ENCODE data around the gene ZNF236.
"Not testable (repeated sequence)": the region's sequence is repeated elsewhere in the genome, so short reads cannot be mapped to it uniquely, and the experiment has no call there.

Gene ZNF236

DNA sequence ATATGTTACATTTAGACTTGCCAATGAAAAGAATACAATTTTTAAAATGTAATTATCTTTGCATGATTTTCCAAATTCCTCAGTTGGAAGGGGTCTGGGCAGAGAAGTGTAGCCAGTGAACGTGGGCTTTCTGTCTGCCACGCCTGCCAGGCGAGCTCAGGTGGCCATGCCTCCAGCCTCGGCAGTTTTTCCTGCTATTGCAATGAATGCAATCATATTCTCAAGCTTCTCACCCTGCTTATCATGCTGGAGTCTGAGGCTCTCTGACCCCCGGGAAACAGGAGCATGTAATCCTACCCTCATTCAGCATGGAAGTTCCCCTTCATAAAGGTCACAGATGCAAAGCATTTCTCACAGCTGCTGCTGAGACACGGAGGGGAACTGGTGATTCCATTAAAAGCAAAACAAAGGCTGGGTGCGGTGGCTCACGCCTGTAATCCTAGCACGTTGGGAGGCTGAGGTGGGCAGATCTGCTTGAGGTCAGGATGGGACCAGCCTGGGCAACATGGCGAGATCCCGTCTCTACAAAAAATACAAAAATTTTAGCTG, 155.4 kb downstream of the ZNF236 start:
- no peak for DNase-seq

DNA sequence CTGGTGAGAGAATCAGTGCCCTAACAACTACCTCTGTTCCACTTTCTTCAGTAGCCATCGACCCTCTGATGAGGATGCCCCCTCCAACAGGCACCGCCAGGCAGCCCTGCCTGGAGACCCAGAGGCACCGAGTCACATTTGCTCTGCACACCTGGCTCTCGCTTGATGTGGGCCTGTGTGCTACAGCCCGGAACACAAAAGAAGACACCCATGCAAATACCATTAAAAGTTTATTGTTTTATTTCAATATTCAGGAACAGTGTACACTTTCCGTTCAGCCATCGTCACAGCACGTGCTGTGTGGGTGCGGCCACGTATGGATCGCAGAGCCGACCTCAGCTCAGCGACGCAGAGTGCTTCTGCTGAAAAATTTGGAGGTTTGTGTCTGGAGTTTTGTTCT, 156.3 kb downstream of the ZNF236 start:
- no peak for DNase-seq

DNA sequence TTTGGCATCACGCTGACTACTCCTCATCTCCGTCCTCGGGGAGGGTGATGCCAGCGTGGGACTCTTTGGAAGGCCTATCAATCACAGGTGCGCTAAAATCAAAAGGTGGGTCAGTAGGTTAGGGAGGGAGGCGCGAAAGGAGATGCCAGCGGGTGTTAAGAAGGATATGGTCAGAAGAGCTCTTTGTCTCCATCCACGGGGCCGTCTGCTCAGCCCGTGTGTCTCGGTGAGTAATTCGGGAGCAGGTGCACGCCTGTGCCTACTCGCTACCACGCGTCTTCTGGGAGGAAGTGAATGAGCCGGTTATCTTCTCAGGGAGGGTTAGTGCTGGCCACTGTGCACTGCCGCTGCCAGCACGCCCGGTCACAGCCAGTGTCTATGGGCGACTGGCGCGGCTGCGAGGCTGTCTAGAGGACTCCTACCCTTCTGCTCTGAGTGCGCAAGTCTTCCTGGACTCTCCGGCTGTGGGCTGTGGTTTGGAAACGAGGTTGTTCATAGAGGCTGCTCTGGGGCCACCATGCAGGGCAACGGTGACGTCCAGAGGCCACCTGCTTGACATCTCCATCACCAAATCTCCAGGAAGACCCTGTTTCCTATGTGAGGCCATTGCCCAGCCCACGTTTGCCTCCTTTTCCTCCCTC, 156.9 kb downstream of the ZNF236 start:
- no peak for DNase-seq

DNA sequence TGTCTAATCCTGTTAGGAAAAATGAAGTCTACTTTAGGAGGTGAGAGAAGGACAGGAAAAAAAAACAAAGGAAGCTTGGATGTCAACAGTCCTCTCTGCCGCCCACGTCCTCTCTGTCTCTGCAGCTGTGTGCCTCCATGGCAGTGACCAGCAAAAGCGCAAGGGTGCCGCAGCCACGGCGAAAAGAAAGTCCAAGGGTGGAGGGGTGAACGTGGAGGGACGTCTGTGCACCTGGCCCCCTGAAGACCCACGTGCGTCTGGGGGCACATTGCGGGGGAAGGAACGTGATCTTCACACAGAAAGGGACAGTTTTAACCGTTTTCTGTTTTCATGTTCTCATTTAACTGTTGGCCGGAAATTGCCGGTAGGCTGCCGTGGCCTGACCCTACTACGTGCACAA, 157.5 kb downstream of the ZNF236 start:
- DNase-seq = no peak

DNA sequence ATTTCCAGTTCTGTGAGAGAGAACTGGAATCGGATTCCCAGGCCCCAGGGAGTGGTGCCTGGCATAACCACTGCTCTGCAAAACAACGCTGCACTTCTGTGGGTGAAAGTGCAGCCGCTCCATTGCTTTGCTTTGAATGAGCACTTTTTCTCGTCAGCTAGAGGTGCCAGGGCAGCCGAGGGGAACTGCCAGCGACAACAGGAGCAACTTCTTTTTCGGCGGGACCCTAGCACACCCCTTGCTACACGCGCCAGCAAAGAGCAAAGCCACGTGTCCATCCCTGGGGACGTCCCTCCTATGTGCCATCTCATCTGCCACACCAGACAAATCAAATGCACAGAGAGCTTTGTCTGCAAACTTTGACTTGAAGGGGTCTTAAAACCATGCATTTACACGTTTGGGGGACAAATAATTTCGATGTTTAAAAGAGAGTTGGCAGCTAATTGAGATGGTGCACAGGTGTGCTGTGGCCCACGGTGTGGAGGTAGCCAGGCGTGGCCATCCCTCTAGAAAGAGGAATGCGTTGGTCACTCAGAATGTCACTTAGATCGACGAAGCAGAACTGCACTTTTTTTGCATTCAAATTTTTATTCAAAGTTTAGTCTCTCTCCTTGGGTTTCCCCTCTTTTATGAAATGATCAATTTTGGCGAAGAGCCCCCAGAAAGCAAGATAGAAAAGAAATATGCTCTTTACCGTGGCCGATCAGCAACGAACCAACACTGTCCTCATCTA, 158.5 kb downstream of the ZNF236 start:
- DNase-seq = no peak

DNA sequence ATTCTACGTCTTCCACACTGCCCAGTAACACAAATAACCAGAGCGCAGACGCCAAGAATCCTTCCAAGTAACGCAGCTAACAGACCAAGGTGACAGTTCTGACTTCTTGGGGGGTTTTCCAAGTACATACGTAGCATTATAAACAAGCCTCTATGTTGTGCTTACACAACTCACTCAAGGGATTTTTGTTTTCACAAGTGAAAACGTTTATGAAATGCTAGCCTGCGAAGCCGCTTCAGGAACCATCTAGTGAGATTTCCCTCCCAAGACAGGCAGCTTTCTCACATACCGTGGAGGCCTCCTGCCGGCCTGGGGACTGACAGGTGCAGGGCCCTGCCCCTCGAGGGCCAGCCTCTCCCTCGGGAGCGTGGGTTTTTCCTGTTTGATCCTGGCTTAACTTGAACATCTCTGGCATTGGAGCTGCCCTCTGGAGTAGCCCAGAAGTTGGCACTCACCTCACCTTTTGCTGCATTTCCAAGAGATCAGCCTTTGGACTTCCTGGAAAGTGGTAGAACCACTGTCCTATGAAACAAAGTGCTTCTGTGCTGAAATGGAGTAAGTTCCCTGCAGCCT, 159.1 kb downstream of the ZNF236 start:
- no peak for DNase-seq

DNA sequence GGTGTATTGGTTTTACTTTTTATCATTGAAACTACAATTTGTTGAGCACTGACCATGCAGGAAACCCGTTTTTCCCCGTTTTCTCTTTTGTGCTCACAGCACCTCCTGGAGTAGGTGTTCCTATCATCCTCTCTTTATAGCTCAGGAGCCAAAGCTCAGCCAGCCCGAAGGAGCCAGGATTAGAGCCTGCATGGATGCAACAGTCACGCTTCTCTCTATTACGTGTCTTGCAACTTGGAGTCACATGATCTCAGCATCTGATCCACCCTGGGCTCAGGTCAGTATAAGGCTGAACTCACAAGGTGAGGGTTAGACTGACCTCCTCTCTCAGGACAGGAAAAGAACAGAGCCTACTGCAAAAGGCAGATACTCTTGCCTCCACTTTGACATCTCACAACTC, 159.7 kb downstream of the ZNF236 start:
- no peak for DNase-seq

DNA sequence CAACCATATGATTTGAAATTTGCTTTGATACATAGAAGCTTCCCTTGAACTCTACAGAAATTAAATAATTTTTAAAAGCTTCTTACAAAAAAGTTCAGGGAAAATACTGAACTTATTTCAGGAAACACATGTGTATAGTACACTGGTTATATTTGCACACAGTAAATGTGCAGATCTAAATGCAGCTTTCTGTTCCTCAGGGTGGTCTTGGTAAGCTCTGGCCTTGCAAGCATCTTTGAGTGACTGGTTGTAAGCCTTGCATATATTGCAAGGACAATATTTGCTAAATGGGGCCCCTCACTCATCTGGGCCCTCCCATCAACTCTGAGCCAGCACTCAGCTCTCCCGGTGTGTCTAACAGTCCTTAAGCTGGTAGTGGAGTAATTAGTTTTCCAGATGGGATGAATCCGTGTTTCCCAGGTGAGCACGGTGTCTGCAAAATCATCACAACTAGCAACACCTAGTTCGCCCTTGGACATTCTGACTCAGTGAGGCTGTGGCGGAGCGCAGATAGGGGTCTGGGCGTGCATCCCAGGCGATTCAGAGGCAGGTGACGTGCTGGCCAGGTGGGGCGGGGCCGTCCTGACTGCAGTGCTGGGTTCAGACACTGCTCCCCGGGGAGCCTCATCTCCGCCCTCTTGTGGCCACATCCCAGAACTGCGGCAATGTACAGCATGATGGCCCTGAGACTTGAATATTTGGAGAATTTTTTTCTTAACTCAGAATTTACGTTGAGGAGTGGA, 160.7 kb downstream of the ZNF236 start:
- DNase-seq = peak; percentile 67

DNA sequence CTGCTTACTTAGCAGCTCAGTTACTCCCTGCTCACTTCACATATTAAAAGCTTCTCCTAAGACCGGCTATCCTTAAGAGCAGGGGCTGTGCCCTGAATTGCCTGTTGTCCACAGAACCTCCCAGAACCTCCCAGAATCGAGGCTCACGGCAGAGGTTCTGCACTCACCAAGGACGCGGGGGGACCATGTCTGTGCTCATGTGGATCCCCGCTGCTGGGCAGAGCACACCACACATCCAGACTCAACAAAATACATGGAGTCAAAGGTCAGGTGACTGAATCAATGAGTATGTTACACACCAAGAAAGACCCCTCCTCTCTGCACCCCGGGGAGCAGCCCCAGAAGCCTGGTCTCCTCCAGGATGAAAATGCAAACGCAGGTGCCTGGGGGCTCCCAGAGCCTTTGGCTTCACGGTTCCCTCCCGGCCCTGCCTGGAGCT, 161.3 kb downstream of the ZNF236 start:
- DNase-seq = no peak

DNA sequence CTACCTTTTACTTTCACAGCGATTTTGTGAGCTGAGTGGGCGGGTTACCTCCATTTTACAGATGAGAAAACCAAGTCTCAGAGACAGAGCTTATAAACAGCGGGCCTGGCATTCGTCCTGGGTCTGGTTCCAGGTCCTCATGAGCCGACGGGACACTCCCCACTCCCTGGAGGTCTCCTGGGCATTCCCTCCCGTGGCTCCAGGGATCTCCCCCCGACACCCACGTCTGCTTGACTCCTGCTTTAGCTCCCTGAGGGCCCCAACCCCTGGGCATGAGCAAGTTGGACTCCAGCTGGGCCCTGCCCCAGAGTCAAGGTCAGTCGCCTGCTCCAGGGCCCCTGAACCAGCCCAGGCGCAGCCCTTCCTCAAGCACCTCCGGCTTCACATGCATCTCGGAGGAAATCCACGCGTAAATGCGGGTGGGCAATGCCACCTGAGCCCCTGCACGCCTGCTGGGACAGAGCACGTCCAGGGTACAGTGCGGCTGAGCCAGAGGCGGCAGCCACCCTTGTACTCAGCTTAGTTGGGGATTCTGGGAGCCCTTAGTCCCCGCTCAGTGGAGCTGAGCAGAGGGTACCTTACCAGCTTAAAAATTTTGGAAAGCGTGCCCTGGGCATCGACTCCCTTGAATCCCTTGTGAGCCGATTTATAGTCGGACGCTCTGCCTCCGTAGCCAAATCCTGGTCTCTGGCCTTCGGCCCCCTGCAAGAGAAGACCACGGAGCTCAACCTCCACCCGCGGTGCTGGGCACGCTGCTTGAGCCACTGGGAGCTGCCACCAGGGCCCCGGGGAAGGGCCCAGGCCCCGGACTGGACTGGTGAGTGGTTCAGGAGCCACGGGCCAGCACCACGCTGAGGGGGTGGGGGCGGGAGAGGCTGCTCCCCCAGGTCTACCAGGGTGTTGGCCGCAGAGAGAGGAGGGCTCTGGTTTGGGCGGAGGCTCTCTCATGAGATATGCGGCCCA, 162.1 kb downstream of the ZNF236 start:
- no peak for DNase-seq

DNA sequence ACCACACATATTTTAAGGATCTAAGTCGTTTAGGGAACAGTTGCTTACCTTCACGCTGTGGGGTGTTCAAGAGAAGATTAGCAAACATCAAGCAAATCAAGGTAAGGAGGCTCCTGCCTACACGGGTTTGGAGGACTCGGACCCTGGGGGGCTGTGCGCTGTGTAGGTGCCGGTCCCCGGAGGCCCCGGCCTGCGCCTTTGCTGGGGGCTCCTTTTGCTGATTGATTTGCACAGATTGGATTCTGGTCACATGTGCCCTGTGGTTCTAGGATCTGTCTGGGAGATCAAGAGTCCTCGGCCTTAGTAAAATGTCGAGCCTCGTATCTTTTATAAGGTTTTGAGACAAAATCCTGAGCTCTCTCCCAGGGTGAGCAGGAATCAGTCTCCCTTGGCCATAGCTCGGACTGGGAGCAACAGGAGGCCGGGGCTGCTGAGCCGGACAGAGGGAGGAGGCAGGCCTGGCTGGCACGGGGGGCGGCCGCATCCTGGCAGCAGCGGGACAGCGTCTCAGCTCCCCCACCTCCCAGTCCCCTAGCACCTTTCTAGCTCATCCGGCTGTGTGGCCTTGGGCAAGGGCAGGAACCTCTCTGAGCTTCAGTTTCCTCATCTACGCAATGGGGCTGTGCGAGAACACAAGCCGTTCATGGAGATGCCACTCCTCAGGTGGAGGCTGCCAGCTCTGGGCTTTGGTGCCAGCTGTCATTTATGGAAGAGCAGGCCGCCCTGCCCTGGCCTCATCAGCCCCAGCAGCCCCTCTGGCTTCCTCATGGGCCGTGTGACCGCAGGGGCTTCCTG, 163.0 kb downstream of the ZNF236 start:
- DNase-seq = no peak

DNA sequence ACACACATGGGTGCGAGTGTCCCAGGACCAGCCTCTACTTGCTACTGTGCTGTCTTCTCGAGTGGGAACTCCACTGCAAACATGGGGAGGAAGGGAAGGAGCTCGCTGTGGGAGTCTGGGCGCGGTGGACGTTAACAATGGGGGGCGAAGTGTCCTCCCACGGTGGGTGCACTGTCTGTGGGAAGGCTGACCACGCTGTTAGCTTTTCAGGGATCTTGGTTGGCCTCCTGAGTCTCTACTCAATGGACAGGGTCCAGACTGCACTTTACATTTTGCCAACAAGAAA, 163.5 kb downstream of the ZNF236 start:
- no peak for DNase-seq

DNA sequence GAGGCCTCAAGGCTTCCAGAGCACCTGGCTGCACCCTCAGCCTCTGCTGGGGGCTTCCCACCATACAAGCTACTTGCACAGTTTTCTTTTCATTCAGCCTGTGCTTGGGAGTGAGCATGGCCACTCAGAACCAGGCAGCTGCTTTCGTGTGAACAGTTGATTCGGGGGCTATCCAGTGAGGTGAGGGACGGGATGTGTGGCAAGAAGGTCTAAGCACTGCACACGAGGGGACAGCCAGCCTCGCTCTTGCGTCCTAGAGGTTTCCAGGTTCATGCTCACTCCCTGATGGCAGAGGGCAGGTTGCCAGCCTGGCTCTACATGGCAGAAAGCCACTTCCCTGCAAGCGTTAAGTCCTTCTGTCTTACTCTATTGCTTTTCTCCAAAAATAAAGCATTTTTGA, 164.0 kb downstream of the ZNF236 start:
- no peak for DNase-seq

DNA sequence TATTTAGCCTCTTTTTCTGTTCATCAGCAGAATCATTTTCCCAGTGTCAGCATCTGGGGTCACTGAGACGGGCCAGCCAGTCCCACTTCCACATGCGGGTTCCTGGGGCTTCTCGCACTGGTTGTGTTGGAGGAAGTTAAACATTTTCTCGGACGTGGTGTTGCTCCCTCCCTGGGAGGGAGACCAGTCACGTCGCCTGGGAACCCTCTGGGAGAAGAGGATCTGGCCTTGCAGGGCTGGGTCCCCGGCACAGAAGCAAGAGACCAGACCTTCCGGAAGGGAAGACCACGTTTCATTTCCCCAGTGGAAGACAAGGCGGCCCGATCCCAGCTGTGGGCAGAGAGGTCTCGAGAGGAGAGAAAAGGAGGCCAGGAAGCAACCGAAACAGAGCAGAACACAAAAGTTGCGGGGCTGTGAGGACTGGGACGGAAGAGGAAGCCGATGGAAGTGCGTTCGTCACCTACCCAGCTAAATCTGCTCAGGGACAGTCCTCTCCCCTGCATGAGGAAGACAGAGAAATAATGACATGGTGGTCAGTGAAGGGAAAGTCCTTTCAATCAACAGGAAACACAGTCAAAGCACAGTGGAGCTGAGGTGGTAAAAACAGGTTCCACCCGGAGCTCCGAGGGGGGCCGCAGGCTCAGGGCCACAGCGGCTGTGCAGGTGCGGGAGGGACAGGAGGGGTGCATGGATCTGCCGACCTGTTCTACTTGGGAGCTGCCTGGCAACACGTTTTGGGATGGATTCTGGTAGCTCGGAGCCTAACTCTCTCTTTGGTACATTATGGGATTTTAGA, 165.9 kb downstream of the ZNF236 start:
- DNase-seq = no peak

DNA sequence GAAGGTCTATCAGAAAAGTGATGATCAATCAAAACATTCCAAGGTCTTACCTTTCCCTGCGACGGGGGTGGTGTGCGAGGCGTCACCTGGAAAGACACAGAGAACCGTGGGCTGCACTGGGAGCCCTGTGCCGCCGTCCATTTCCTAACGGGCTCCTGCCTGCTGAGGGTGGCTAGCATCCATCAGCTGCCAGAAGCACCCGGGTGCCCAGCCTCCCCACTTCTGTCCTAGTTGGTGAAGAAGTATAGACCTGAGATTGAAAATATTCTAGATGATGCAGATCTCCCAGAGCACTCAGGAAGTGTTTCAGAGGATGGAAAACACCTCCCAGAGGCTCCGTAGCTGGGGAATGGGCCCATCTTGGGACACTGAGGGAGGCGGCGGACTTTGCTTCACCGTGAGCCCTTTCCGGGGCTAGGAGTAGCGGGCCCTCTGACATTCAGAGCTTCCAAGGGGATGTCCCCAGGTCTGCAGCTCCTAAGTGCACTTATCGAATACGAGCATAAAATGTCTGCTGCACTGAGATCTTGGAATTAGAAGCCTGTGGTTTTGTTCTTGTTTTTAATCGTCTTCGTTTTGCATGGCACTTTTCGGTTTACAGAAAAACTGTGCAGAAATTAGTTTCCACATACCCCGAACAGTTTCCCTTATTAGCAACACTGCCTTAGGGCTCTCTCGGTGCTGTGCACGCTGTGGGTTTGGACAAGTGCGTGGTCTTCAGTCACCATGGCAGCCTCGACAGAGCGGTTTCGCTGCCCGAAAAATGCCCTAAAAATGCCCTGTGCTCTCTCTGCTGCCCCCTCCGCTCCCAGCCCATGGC, 166.7 kb downstream of the ZNF236 start:
- DNase-seq = no peak

DNA sequence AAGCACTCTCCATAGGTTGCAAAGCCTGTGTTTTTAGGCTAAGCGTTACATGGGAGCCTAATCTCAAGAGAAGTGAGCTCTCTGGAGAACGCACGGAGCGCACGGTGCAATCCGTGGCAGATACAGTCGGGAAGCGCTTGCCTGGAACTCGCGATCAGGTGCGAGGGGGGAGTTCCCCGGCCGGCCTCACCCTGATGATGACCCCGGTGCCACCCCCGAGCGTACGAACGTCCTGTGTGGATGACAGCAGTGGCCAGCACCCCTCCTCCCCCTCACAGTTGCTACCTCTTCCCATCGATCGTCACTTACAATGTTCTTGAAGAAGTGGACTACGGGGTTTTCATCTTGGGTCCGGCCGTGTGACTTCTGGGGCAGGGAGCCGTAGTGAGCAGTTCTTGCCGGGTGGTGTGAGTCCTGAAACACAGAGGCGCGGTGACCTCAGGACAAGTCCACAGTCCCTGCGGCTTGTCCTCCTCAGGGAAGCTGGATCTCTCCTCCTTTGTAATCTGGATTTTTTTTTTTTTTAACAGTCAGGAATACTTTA, 167.4 kb downstream of the ZNF236 start:
- no peak for DNase-seq

DNA sequence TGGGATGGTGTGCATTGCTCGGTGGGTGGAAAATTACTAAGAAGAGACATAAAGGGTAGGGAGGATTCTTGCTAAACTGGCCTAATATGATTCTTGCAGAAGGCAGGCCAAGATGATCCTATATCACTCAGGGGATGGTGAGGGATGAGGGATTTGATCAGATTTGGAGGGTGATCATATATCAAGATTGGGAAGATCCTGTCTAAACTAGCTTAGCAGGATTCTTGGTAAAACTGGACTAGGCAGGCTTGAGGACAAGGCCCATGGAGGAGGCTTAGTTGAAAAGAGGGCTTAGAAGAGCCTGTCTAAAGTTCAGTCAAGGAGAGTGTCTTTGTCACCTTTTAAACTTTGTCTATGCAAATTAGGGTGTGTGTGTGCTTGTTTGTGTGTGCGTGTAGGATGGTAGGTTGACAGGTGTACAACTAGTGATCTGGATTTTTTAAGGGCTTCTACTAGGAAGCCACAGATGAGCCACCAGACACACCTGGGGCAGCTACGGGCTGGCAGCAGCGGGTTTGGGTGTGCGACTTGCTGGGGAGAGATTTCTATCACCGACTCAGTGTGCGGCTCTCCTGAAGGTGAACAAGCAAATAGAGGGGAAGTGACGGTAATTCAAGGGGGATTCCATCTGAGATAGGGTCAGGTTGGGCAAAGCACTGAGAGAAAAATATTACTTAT, 168.1 kb downstream of the ZNF236 start:
- not testable (repeated sequence) for DNase-seq

DNA sequence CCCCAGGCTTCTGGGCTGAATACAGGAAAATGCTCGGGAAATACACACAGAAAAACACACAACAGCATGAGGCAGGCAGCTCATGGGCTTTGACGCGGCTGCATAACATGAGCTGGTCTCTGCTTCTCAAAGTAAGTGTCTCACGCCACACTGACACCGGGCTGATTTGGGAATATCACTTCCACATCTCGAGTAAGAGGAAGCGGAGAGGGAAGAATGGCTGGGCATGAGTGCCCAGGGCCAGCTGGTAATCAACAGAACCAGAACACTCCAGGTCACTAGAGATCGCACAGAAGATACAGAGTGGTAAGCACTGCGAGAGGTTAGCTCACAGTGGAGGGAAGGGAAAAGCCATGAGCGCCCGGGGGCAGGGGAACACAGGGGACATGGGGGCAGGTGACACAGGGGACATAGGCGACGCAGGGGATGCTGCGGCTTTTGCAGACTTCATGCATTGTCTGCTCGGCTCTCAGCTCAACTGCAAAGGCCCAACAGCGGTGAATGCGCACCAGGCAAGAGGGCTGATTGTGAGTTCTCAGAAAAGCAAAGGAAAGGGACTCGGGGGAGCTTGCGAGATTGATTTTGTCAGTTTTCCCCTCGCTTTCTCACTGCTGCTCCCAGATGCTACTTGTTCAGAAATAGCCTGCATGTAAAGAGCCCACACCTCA, 168.8 kb downstream of the ZNF236 start:
- DNase-seq = no peak

All from DMS79 treated with DMSO at 0.1 percent for 48 hours (cell line).